GM23338 (cell line): ENCODE measurements around the gene DMGDH. TPM values are rescaled to one million over a fixed set of nuclear protein-coding genes. Genes with fewer than 3 reads are reported as not detected.

Experiments
- ATAC-seq: fragments of 200-7000 bp; cut with Tn5 transposase; 3 replicates; pipeline ENCODE4 v1.9.1; 2020
- DNase-seq: peaks from one replicate; pipeline ENCODE4 v3.0.0-alpha.2; 2015; ENCODE audit warnings: low spot score
- H2AFZ ChIP-seq: fragments of 200-600 bp; sonication (generic); 2 replicates; pipeline ENCODE4 v1.8.0; 2016; ENCODE audit warnings: antibody characterized with exemption, mild to moderate bottlenecking, moderate library complexity
- H3F3A ChIP-seq: fragments of 200-600 bp; sonication (generic); replicated peaks from 2 replicates; pipeline ENCODE4 v1.8.0; 2017; ENCODE audit warnings: antibody characterized with exemption, mixed run types, low read depth
- H3K27ac ChIP-seq: fragments of 200-600 bp; sonication (generic); 2 replicates; pipeline ENCODE4 v1.6.1; 2016; ENCODE audit warnings: low read depth
- H3K27me3 ChIP-seq: fragments of 200-600 bp; sonication (generic); 2 replicates; pipeline ENCODE4 v1.8.0; 2016; ENCODE audit warnings: mild to moderate bottlenecking, mixed run types, moderate library complexity; ENCODE audit not compliant: insufficient read depth
- H3K36me3 ChIP-seq: fragments of 200-600 bp; sonication (generic); 2 replicates; pipeline ENCODE4 v1.8.0; 2016; ENCODE audit warnings: mild to moderate bottlenecking; ENCODE audit not compliant: insufficient read depth
- H3K4me1 ChIP-seq: fragments of 200-600 bp; sonication (generic); 2 replicates; pipeline ENCODE4 v1.8.0; 2016; ENCODE audit warnings: mild to moderate bottlenecking, moderate library complexity; ENCODE audit not compliant: insufficient read depth
- H3K4me2 ChIP-seq: fragments of 200-600 bp; sonication (generic); 2 replicates; pipeline ENCODE4 v1.7.1; 2017; ENCODE audit warnings: mixed run types
- H3K4me3 ChIP-seq: fragments of 200-600 bp; sonication (generic); 2 replicates; pipeline ENCODE4 v1.6.1; 2016; ENCODE audit warnings: mixed run types
- H3K79me2 ChIP-seq: fragments of 200-600 bp; sonication (generic); replicated peaks from 2 replicates; pipeline ENCODE4 v1.8.0; 2017; ENCODE audit warnings: mild to moderate bottlenecking; ENCODE audit not compliant: insufficient read depth
- H3K9me2 ChIP-seq: fragments of 200-600 bp; sonication (generic); 2 replicates; pipeline ENCODE4 v1.8.0; 2017; ENCODE audit not compliant: insufficient read depth
- H4K20me1 ChIP-seq: fragments of 200-600 bp; sonication (generic); replicated peaks from 2 replicates; pipeline ENCODE4 v1.8.0; 2017; ENCODE audit warnings: mild to moderate bottlenecking; ENCODE audit not compliant: insufficient read depth
- H3K27ac Mint-ChIP-seq: 2 replicates; pipeline ENCODE4 v1.8.0; 2020; ENCODE audit warnings: inconsistent platforms, mild to moderate bottlenecking, moderate library complexity, mixed read lengths
- H3K27me3 Mint-ChIP-seq: 3 replicates; pipeline ENCODE4 v1.8.0; 2022; ENCODE audit warnings: low read depth, mild to moderate bottlenecking, moderate library complexity, mixed read lengths, inconsistent platforms; ENCODE audit not compliant: insufficient read depth, poor library complexity
- H3K36me3 Mint-ChIP-seq: 3 replicates; pipeline ENCODE4 v1.8.0; 2021; ENCODE audit warnings: low read depth, mild to moderate bottlenecking, inconsistent platforms, moderate library complexity, mixed read lengths
- H3K4me1 Mint-ChIP-seq: 3 replicates; pipeline ENCODE4 v1.8.0; 2020; ENCODE audit warnings: mild to moderate bottlenecking, inconsistent platforms, mixed read lengths
- H3K4me3 Mint-ChIP-seq: 3 replicates; pipeline ENCODE4 v1.8.0; 2021; ENCODE audit warnings: moderate library complexity, mild to moderate bottlenecking, inconsistent platforms, mixed read lengths
- H3K9me3 Mint-ChIP-seq: 3 replicates; pipeline ENCODE4 v1.8.0; 2020; ENCODE audit warnings: moderate library complexity, mild to moderate bottlenecking, inconsistent platforms, mixed read lengths
- CREB1 ChIP-seq: fragments of 250-450 bp; sonication (Bioruptor Pico); IDR thresholded peaks from 2 replicates; pipeline ENCODE4 v1.5.0; 2020; ENCODE audit warnings: low read depth, mild to moderate bottlenecking, moderate library complexity
- CTCF ChIP-seq, 2 experiments: fragments of 200-600 bp in 1 of 2; sonication (generic) in 1 of 2; conservative IDR thresholded peaks; 2 replicates each; pipeline versions ENCODE4 v1.5.1 to v1.6.1; 2016 to 2017; ENCODE audit warnings: antibody characterized with exemption in 2 of 2, low read depth in 2 of 2, mild to moderate bottlenecking in 2 of 2, moderate library complexity in 1 of 2
- ETS1 ChIP-seq: IDR thresholded peaks from 2 replicates; pipeline ENCODE4 v1.6.1; 2016; ENCODE audit warnings: antibody characterized with exemption
- EZH2 ChIP-seq: fragments of 200-600 bp; sonication (generic); IDR thresholded peaks from one replicate; pipeline ENCODE4 v1.8.0; 2017; ENCODE audit warnings: antibody characterized with exemption, mild to moderate bottlenecking, low read depth; ENCODE audit not compliant: unreplicated experiment
- EZH2phosphoT487 ChIP-seq: fragments of 200-600 bp; sonication (generic); IDR thresholded peaks from one replicate; pipeline ENCODE4 v1.8.1; 2018; ENCODE audit warnings: antibody characterized with exemption; ENCODE audit not compliant: unreplicated experiment
- JUNB ChIP-seq: IDR thresholded peaks from one replicate; pipeline ENCODE4 v1.6.1; 2016; ENCODE audit warnings: antibody characterized with exemption; ENCODE audit not compliant: unreplicated experiment
- POLR2AphosphoS5 ChIP-seq: IDR thresholded peaks from 2 replicates; pipeline ENCODE4 v1.6.1; 2016; ENCODE audit warnings: antibody characterized with exemption, low read depth
- REST ChIP-seq: IDR thresholded peaks from one replicate; pipeline ENCODE4 v1.6.1; 2018; ENCODE audit warnings: antibody characterized with exemption; ENCODE audit not compliant: unreplicated experiment
- STAT1 ChIP-seq: IDR thresholded peaks from one replicate; pipeline ENCODE4 v1.6.1; 2016; ENCODE audit warnings: antibody characterized with exemption; ENCODE audit not compliant: unreplicated experiment
- ZNF331 ChIP-seq: fragments of 250-450 bp; sonication (Bioruptor Pico); IDR thresholded peaks from 2 replicates; pipeline ENCODE4 v1.5.0; 2020; ENCODE audit warnings: low read depth, mild to moderate bottlenecking, moderate library complexity
- ZNF462 ChIP-seq: fragments of 250-450 bp; sonication (Bioruptor Pico); IDR thresholded peaks from 2 replicates; pipeline ENCODE4 v1.5.0; 2020; ENCODE audit warnings: mild to moderate bottlenecking, moderate library complexity
- polyA plus RNA-seq: library from polyadenylated mRNA; unstranded; fragments of >200 nt; fragmentation: Nextera tagmentation; extraction: Ambion mirVana; gene quantifications from 2 replicates; pipeline ENCODE4 v1.2.1, GENCODE V29; 2016
- total RNA-seq: library from RNA; depleted of rRNA; stranded (reverse); fragments of >200 nt; shearing (Covaris generic); gene quantifications from 2 replicates; pipeline ENCODE4 v1.2.3, GENCODE V29; 2014

DMGDH gene
- total and polyA plus RNA-seq, 2 experiments from 2014 or later = 0.52 to 0.63 TPM

GRCh38 chr5:79105868-79106267 is 36.4 kb upstream of the DMGDH start (continued):
- no peak for TF ChIP-seq ZNF462 (CRISPR knock-in tag)
- TF ChIP-seq POLR2AphosphoS5 = no peak

- H3K4me3 Mint-ChIP-seq = no peak overlapping the region
- Histone ChIP-seq H3K4me2 (no peak overlapping the region), H4K20me1 (no peaks in the 10 kb centered on the region), H3K27ac (no peak overlapping the region), H2AFZ (0 out of 2 replicates have a peak overlapping the region, but pooled peaks have one; percentile 47), H3K27me3 (no peaks in the 10 kb centered on the region), H3K9me2 (no peaks in the 10 kb centered on the region), H3K79me2 (no peaks in the 10 kb centered on the region), H3K4me1 (no peaks in the 10 kb centered on the region), H3K36me3 (no peaks in the 10 kb centered on the region), H3K4me3 (no peak overlapping the region), H3F3A (no peaks in the 10 kb centered on the region)
- DNase-seq (no peak), ATAC-seq (no peak)
- no peak overlapping the region for H3K27ac Mint-ChIP-seq
- no peaks in the 10 kb centered on the region; the same call in 2 of the 3 replicates for H3K4me1 Mint-ChIP-seq
- H3K36me3 Mint-ChIP-seq = no peaks in the 10 kb centered on the region
- H3K9me3 Mint-ChIP-seq = peaks cover 2% of the 10 kb centered on the region; the same call in 1 of the 3 replicates
- H3K27me3 Mint-ChIP-seq = no peaks in the 10 kb centered on the region
- no peak for TF ChIP-seq POLR2AphosphoS5
- no peak for TF ChIP-seq EZH2
- no peak for TF ChIP-seq CTCF (conservative IDR thresholded peaks at IDR 0.05; ENCODE audit: low read depth in 2 of 2)
- TF ChIP-seq CREB1 (CRISPR knock-in tag) = no peak
- TF ChIP-seq ZNF331 (CRISPR knock-in tag) = no peak
- TF ChIP-seq ETS1 = no peak
- TF ChIP-seq STAT1 = no peak
- no peak for TF ChIP-seq EZH2phosphoT487
- TF ChIP-seq REST = no peak
- TF ChIP-seq JUNB = no peak
These were observed 24.3 kb upstream of the DMGDH start for GRCh38 chr5:79093762-79094161.
